HPDE6-E6E7 (cell line): Measurements from ENCODE around the gene CCDC186.

Experiments
- DNase-seq: peaks from one replicate; pipeline ENCODE4 v3.0.0; 2011; ENCODE audit warnings: missing footprints; ENCODE audit errors: extremely low spot score

Gene CCDC186

GRCh38 chr10:114173921-114174694 lies at the start of gene CCDC186:
Gene CCDC186 (minus strand): TSS chr10:114174203. CDS start chr10:114163268, 10,935 bp downstream.
- peak; percentile 95 for DNase-seq

GRCh38 chr10:114223066-114223465 lies 49.1 kb upstream of the CCDC186 start:
- no peak for DNase-seq

GRCh38 chr10:114221235-114221634 lies 47.2 kb upstream of the CCDC186 start:
- DNase-seq: no peak

GRCh38 chr10:114220281-114220680 lies 46.3 kb upstream of the CCDC186 start:
- DNase-seq: no peak

GRCh38 chr10:114215033-114215432 lies 41.0 kb upstream of the CCDC186 start:
- no peak for DNase-seq

GRCh38 chr10:114212153-114212552 lies 38.1 kb upstream of the CCDC186 start:
- no peak for DNase-seq

- no peak for DNase-seq
Observed at GRCh38 chr10:114208351-114208750, 34.3 kb upstream of the CCDC186 start.

- no peak for DNase-seq
Observed at GRCh38 chr10:114207349-114207748, 33.3 kb upstream of the CCDC186 start.

GRCh38 chr10:114206902-114207301 lies 32.9 kb upstream of the CCDC186 start:
- no peak for DNase-seq

GRCh38 chr10:114202812-114203211 lies 28.8 kb upstream of the CCDC186 start:
- DNase-seq: no peak

- DNase-seq: no peak
Observed at GRCh38 chr10:114199239-114199638, 25.2 kb upstream of the CCDC186 start.

GRCh38 chr10:114195079-114195478 lies 21.1 kb upstream of the CCDC186 start:
- DNase-seq: no peak

- no peak for DNase-seq
Observed at GRCh38 chr10:114189700-114190099, 15.7 kb upstream of the CCDC186 start.

GRCh38 chr10:114188900-114189299 lies 14.9 kb upstream of the CCDC186 start:
- DNase-seq: no peak

GRCh38 chr10:114188001-114188400 lies 14.0 kb upstream of the CCDC186 start:
- DNase-seq: no peak

GRCh38 chr10:114184276-114184675 lies 10.3 kb upstream of the CCDC186 start:
- no peak for DNase-seq

- DNase-seq: no peak
Observed at GRCh38 chr10:114183563-114183962, 9.6 kb upstream of the CCDC186 start.

- no peak for DNase-seq
Observed at GRCh38 chr10:114181971-114182370, 8.0 kb upstream of the CCDC186 start.

- no peak for DNase-seq
Observed at GRCh38 chr10:114180937-114181336, 6.9 kb upstream of the CCDC186 start.

GRCh38 chr10:114179747-114180146 lies 5.7 kb upstream of the CCDC186 start:
- no peak for DNase-seq

GRCh38 chr10:114179148-114179547 lies 5.1 kb upstream of the CCDC186 start, which contains the start of gene TDRD1:
Gene TDRD1 (plus strand): TSS chr10:114179353. CDS start chr10:114187832, 8,479 bp downstream.
- no peak for DNase-seq

GRCh38 chr10:114176511-114176910 lies 2.5 kb upstream of the CCDC186 start:
- no peak for DNase-seq

GRCh38 chr10:114175667-114176066 lies 1.7 kb upstream of the CCDC186 start:
- DNase-seq: no peak
